ENCODE data around the gene THUMPD3. TPM values are rescaled to one million over a fixed set of nuclear protein-coding genes. Genes with fewer than 3 reads are reported as not detected.

THUMPD3 gene
- total RNA-seq, 4 donors from 2014 or later: 19.8 to 37.6 (median 27.0) TPM

GRCh38 chr3:9327578-9327977 lies 35.3 kb upstream of the THUMPD3 start:
- WGBS, 2 donors: 64 to 75% methylated on average over 1 of the region's 1 CpG
- TF ChIP-seq POLR2A (IDR thresholded peaks at IDR 0.05) (no peak), CTCF (IDR thresholded peaks at IDR 0.05) (no peak)
- H3K4me3 ChIP-seq (ENCODE audit: low read depth, poor library complexity, severe bottlenecking): no peak overlapping the region
- no peak for DNase-seq (ENCODE audit: low spot score in 2 of 2)
- intact Hi-C loops (cut with DNase I; ENCODE audit: low total_unique reads): no loop called here

DNA sequence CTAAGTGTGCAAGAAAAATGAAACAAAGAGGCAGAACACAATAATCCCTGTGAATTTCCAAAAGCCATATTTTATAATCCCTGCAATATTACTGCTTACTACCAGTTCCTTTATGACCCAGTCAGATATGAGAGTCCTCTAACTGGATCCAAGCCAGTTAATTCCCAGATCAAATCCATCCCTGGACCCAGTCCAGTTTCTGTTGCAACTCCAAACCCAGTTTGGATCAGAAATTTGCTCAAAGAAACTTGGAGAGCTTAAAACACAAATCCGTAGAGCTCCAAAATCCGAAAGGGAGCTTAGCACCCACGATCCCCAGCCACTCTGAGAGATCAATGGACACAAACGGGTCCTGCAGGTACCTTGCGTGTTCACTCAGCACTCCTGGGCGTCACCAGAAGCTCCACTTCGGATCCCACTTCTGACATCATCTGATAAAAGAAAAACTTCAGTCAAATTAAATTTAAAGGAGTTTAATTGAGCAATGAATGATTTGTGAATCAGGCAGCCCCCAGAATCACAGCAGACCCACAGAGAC lies 32.6 kb upstream of the THUMPD3 start:
- DNase-seq (ENCODE audit: low spot score in 2 of 2): no peak
- H3K4me3 ChIP-seq (ENCODE audit: low read depth, poor library complexity, severe bottlenecking): no peak overlapping the region
- TF ChIP-seq POLR2A (IDR thresholded peaks at IDR 0.05) (no peak), CTCF (IDR thresholded peaks at IDR 0.05) (no peak)
- 54 to 64% methylated on average over 7 of the region's 7 CpGs for WGBS, 2 donors
- intact Hi-C loops (cut with DNase I; ENCODE audit: low total_unique reads): no loop called here

- TF ChIP-seq CTCF (IDR thresholded peaks at IDR 0.05): no peak
- TF ChIP-seq POLR2A (IDR thresholded peaks at IDR 0.05): no peak
- WGBS, 2 donors: 75 to 78% methylated on average over 2 of the region's 2 CpGs
- H3K4me3 ChIP-seq (ENCODE audit: low read depth, poor library complexity, severe bottlenecking): no peak overlapping the region
- no peak for DNase-seq (ENCODE audit: low spot score in 2 of 2)
- intact Hi-C loops (cut with DNase I; ENCODE audit: low total_unique reads): no loop called here
These were observed 31.7 kb upstream of the THUMPD3 start for GRCh38 chr3:9331171-9331570.

DNA sequence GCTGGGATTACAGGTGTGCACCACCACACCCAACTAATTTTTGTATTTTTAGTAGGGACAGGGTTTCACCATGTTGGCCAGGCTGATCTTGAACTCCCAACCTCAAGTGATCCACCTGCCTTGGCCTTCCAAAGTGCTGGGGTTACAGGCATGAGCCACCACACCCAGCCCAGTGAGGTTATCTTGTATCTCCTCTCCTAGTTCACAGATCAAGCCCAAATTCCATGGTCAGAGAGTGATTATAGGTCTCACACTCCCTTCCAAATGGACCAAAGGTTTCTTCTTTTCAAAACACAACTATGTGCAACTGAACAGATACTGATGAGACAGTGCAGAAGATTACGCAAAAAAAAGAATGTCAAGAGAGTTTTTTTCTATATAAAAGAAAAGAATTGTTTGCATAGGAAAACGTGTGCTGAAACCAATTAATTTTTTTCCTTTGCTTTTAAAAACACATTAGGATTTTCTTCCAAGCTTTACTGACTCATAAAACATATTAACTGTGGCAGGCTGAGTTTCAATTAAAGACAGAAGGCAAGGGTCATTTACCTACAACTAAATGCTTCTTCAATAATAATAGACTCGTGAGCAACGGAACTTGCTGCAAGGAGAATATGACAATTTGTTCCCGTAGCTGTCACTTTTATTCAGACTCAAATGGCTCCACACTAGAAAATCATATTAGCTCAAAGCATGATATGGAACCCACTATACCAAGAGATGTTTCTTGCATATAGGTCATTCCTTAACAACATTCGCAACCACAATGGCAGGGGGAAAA lies 30.4 kb upstream of the THUMPD3 start:
- WGBS, 2 donors: 69 to 76% methylated on average over 6 of the region's 6 CpGs
- no peak for DNase-seq (ENCODE audit: low spot score in 2 of 2)
- TF ChIP-seq POLR2A (IDR thresholded peaks at IDR 0.05) (no peak), CTCF (IDR thresholded peaks at IDR 0.05) (no peak)
- H3K4me3 ChIP-seq (ENCODE audit: low read depth, poor library complexity, severe bottlenecking): no peak overlapping the region
- intact Hi-C loops (cut with DNase I; ENCODE audit: low total_unique reads): no loop called here

DNA sequence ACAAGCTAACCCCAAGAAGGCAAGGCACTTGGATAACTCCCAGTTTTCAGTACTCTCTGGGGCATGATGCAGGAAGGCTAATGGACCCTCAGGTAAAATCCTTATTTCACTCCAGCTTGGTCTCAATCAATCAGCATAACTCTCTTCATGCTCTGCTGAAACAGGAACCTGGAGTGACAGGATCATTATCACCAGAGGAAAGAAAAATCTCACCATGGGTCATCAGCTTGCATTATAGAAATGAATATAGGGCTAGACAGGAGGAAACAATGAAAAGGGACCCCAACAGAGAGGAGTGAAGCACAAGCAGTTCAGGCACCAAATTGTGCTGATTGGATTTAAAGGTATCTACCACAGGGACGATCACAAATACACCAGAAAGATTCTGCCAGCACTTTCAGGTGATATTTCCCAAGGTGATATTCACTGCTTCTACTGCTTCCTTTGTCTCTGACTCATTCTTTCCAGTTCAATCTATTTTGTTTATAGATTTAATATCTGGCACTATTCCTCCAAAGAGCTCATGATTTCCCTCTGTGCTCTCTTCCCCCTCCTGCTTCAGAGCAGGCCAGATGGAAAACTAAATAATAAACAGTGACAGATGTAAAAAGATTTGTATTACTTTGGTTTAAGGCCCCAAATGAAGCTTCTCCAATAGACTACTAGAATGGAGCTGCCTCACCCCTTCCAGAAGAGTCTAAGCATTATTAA lies 22.9 kb upstream of the THUMPD3 start:
- no peak for DNase-seq (ENCODE audit: low spot score in 2 of 2)
- 37 to 41% methylated on average over 1 of the region's 1 CpG for WGBS, 2 donors
- TF ChIP-seq CTCF (IDR thresholded peaks at IDR 0.05) (no peak), POLR2A (IDR thresholded peaks at IDR 0.05) (no peak)
- intact Hi-C loops (cut with DNase I; ENCODE audit: low total_unique reads): no loop called here
- no peak overlapping the region for H3K4me3 ChIP-seq (ENCODE audit: low read depth, poor library complexity, severe bottlenecking)

Measured in lower leg skin (tissue), 4 donors.